Ishikawa (cell line): ENCODE results near the gene VAPB.

Source experiments
- CEBPB ChIP-seq: IDR thresholded peaks from 2 replicates; pipeline ENCODE4 v1.6.1; 2012
- CREB1 ChIP-seq: IDR thresholded peaks from 2 replicates; pipeline ENCODE4 v1.6.1; 2012; ENCODE audit warnings: low read depth
- EGR1 ChIP-seq: IDR thresholded peaks from 2 replicates; pipeline ENCODE4 v1.6.1; 2012
- RAD21 ChIP-seq: IDR thresholded peaks from 2 replicates; pipeline ENCODE4 v1.6.1; 2012; ENCODE audit warnings: low read depth
- REST ChIP-seq: IDR thresholded peaks from 2 replicates; pipeline ENCODE4 v1.6.1; 2012; ENCODE audit warnings: low read depth, mild to moderate bottlenecking
- TAF1 ChIP-seq: IDR thresholded peaks from 2 replicates; pipeline ENCODE4 v1.6.1; 2012; ENCODE audit warnings: low read depth, mild to moderate bottlenecking
- TCF12 ChIP-seq: IDR thresholded peaks from 2 replicates; pipeline ENCODE4 v1.6.1; 2012; ENCODE audit warnings: low read depth
- TEAD4 ChIP-seq: IDR thresholded peaks from 2 replicates; pipeline ENCODE4 v1.6.1; 2012

GRCh38 chr20:58472273-58473018, 83.4 kb downstream of the VAPB start:
- no peak for TF ChIP-seq REST
- no peak for TF ChIP-seq TAF1
- TF ChIP-seq TEAD4: no peak
- no peak for TF ChIP-seq CREB1
- no peak for TF ChIP-seq RAD21
- TF ChIP-seq EGR1: no peak
- TF ChIP-seq TCF12: no peak
- no peak for TF ChIP-seq CEBPB
